Measurements from ENCODE around the gene AR. TPM values are rescaled to one million over a fixed set of nuclear protein-coding genes. Genes with fewer than 3 reads are reported as not detected.

Gene AR
- total RNA-seq, 1 experiment from 2014 or later, result 1.7 TPM

GRCh38 chrX:67725471-67725870, 181.7 kb downstream of the AR start:
- no TSS peak for BruUV-seq (replicated peaks)
- H3K27me3 ChIP-seq (ENCODE audit: insufficient read depth, low read depth), result no peaks in the 10 kb centered on the region
- H3K4me1 ChIP-seq (replicated peaks; ENCODE audit: insufficient read depth), result no peaks in the 10 kb centered on the region
- no peak overlapping the region for H3K4me2 ChIP-seq
- H3K36me3 ChIP-seq (ENCODE audit: low read depth), result no peaks in the 10 kb centered on the region
- no peak overlapping the region for H2AFZ ChIP-seq
- H3K4me3 ChIP-seq, result no peak overlapping the region
- ChIA-PET POLR2A (ENCODE audit: unreplicated experiment) (no interaction called here), CTCF (no interaction called here)
- no peaks in the 10 kb centered on the region for H3K9me2 ChIP-seq (ENCODE audit: insufficient read depth)
- no peaks in the 10 kb centered on the region for H4K20me1 ChIP-seq (ENCODE audit: insufficient read depth)
- no peaks in the 10 kb centered on the region for H3K79me2 ChIP-seq (ENCODE audit: low read depth)
- TF ChIP-seq CTCF (conservative IDR thresholded peaks at IDR 0.05), result no peak
- no peak for TF ChIP-seq EZH2 (IDR thresholded peaks at IDR 0.05; ENCODE audit: low read depth)
- intact Hi-C loops (cut with micrococcal nuclease; ENCODE audit: unreplicated experiment), result no loop called here
- H3F3A ChIP-seq (ENCODE audit: insufficient read depth, low read depth), result no peaks in the 10 kb centered on the region
- DNase-seq, result no peak
- no peaks in the 10 kb centered on the region for H3K9me3 ChIP-seq (ENCODE audit: insufficient read depth, low read depth)
- no peak overlapping the region for H3K27ac ChIP-seq

GRCh38 chrX:67726018-67726417, 182.2 kb downstream of the AR start:
- no peak overlapping the region for H3K27ac ChIP-seq
- no peak overlapping the region for H2AFZ ChIP-seq
- no peaks in the 10 kb centered on the region for H3K9me3 ChIP-seq (ENCODE audit: insufficient read depth, low read depth)
- BruUV-seq (replicated peaks), result no TSS peak
- no peak overlapping the region for H3K4me2 ChIP-seq
- TF ChIP-seq CTCF (conservative IDR thresholded peaks at IDR 0.05) (no peak), EZH2 (IDR thresholded peaks at IDR 0.05; ENCODE audit: low read depth) (no peak)
- no peaks in the 10 kb centered on the region for H3K9me2 ChIP-seq (ENCODE audit: insufficient read depth)
- ChIA-PET POLR2A (ENCODE audit: unreplicated experiment) (no interaction called here), CTCF (no interaction called here)
- no peak for DNase-seq
- H4K20me1 ChIP-seq (ENCODE audit: insufficient read depth), result no peaks in the 10 kb centered on the region
- intact Hi-C loops (cut with micrococcal nuclease; ENCODE audit: unreplicated experiment), result no loop called here
- H3K36me3 ChIP-seq (ENCODE audit: low read depth), result no peaks in the 10 kb centered on the region
- H3K79me2 ChIP-seq (ENCODE audit: low read depth), result no peaks in the 10 kb centered on the region
- H3K27me3 ChIP-seq (ENCODE audit: insufficient read depth, low read depth), result no peaks in the 10 kb centered on the region
- H3K4me3 ChIP-seq, result no peak overlapping the region
- H3K4me1 ChIP-seq (replicated peaks; ENCODE audit: insufficient read depth), result no peaks in the 10 kb centered on the region
- H3F3A ChIP-seq (ENCODE audit: insufficient read depth, low read depth), result no peaks in the 10 kb centered on the region

GRCh38 chrX:67727576-67727975, 183.8 kb downstream of the AR start:
- H3K9me2 ChIP-seq (ENCODE audit: insufficient read depth), result no peaks in the 10 kb centered on the region
- no peak overlapping the region for H3K4me2 ChIP-seq
- no peak for DNase-seq
- intact Hi-C loops (cut with micrococcal nuclease; ENCODE audit: unreplicated experiment), result no loop called here
- ChIA-PET POLR2A (ENCODE audit: unreplicated experiment) (no interaction called here), CTCF (no interaction called here)
- H3K4me3 ChIP-seq, result no peak overlapping the region
- H3K4me1 ChIP-seq (replicated peaks; ENCODE audit: insufficient read depth), result no peaks in the 10 kb centered on the region
- no peaks in the 10 kb centered on the region for H3F3A ChIP-seq (ENCODE audit: insufficient read depth, low read depth)
- TF ChIP-seq CTCF (conservative IDR thresholded peaks at IDR 0.05), result no peak
- TF ChIP-seq EZH2 (IDR thresholded peaks at IDR 0.05; ENCODE audit: low read depth), result no peak
- H4K20me1 ChIP-seq (ENCODE audit: insufficient read depth), result no peaks in the 10 kb centered on the region
- no peaks in the 10 kb centered on the region for H3K79me2 ChIP-seq (ENCODE audit: low read depth)
- no peaks in the 10 kb centered on the region for H3K27me3 ChIP-seq (ENCODE audit: insufficient read depth, low read depth)
- H3K27ac ChIP-seq, result no peak overlapping the region
- H2AFZ ChIP-seq, result no peak overlapping the region
- H3K36me3 ChIP-seq (ENCODE audit: low read depth), result no peaks in the 10 kb centered on the region
- no peaks in the 10 kb centered on the region for H3K9me3 ChIP-seq (ENCODE audit: insufficient read depth, low read depth)
- no TSS peak for BruUV-seq (replicated peaks)
